Activated CD4-positive, alpha-beta memory T cell treated with anti-CD3 and anti-CD28 coated beads for 36 hours (primary cell): ENCODE results near the gene FAM3B. TPM values are rescaled to one million over a fixed set of nuclear protein-coding genes. Genes with fewer than 3 reads are reported as not detected.
A peak's percentile ranks its signal among the peaks of the same experiment; 100 is the strongest.

Experiments
- CTCF ChIA-PET: fragments of 350-600 bp; sonication (Branson Sonifier 250); formaldehyde crosslinking; loops from one replicate; lab custom pipeline; 2021; ENCODE audit warnings: antibody characterized with exemption, inconsistent platforms; lab: Charles Lee
- POLR2A ChIA-PET: fragments of 350-600 bp; sonication (Branson Sonifier 250); formaldehyde crosslinking; loops from one replicate; lab custom pipeline; 2021; ENCODE audit warnings: antibody characterized with exemption; lab: Charles Lee
- DNase-seq: peaks from one replicate; pipeline ENCODE4 v3.0.0-alpha.2; 2020
- H3K27ac Mint-ChIP-seq: one replicate; pipeline ENCODE4 v1.8.0; 2021; ENCODE audit warnings: mixed read lengths
- H3K27me3 Mint-ChIP-seq: one replicate; pipeline ENCODE4 v1.8.0; 2021; ENCODE audit warnings: mixed read lengths
- H3K36me3 Mint-ChIP-seq: one replicate; pipeline ENCODE4 v1.8.0; 2021; ENCODE audit warnings: mixed read lengths
- H3K4me1 Mint-ChIP-seq: one replicate; pipeline ENCODE4 v1.8.0; 2021; ENCODE audit warnings: low read depth, mixed read lengths
- H3K4me3 Mint-ChIP-seq: one replicate; pipeline ENCODE4 v1.8.0; 2021; ENCODE audit warnings: mild to moderate bottlenecking, mixed read lengths
- H3K9me3 Mint-ChIP-seq: one replicate; pipeline ENCODE4 v1.8.0; 2021; ENCODE audit warnings: mixed read lengths
- intact Hi-C: fragments of 100-400 bp; cut with micrococcal nuclease; formaldehyde crosslinking; loops from one replicate; pipeline ENCODE4 v1.15.1; 2023
- total RNA-seq, 2 experiments: library from RNA; stranded (reverse); gene quantifications; one replicate each; pipeline ENCODE4 v1.2.3, GENCODE V29; 2021

Gene FAM3B
- total RNA-seq, 2 experiments from 2014 or later: not detected

- peaks cover 3% of the 10 kb centered on the region for H3K4me1 Mint-ChIP-seq
- DNase-seq: peak; percentile 24
- H3K27me3 Mint-ChIP-seq: peaks cover 15% of the 10 kb centered on the region
- no peaks in the 10 kb centered on the region for H3K36me3 Mint-ChIP-seq
- POLR2A ChIA-PET: no interaction called here
- H3K27ac Mint-ChIP-seq: no peak overlapping the region
- intact Hi-C loops: no loop called here
- H3K9me3 Mint-ChIP-seq: no peaks in the 10 kb centered on the region
- H3K4me3 Mint-ChIP-seq: no peak overlapping the region
- CTCF ChIA-PET: no interaction called here
These were observed 4.8 kb downstream of the FAM3B start for GRCh38 chr21:41321211-41321907.

- peaks cover 3% of the 10 kb centered on the region for H3K4me1 Mint-ChIP-seq
- no peak overlapping the region for H3K4me3 Mint-ChIP-seq
- no peaks in the 10 kb centered on the region for H3K9me3 Mint-ChIP-seq
- ChIA-PET POLR2A (no interaction called here), CTCF (no interaction called here)
- intact Hi-C loops: no loop called here
- H3K27ac Mint-ChIP-seq: no peak overlapping the region
- peaks cover 15% of the 10 kb centered on the region for H3K27me3 Mint-ChIP-seq
- H3K36me3 Mint-ChIP-seq: no peaks in the 10 kb centered on the region
- DNase-seq: no peak
These were observed 5.4 kb downstream of the FAM3B start for GRCh38 chr21:41321908-41322495.

GRCh38 chr21:41322496-41323382 lies 6.1 kb downstream of the FAM3B start:
- Mint-ChIP-seq H3K4me3 (no peak overlapping the region), H3K36me3 (no peaks in the 10 kb centered on the region), H3K27me3 (peaks cover 8% of the 10 kb centered on the region), H3K4me1 (no peaks in the 10 kb centered on the region), H3K9me3 (no peaks in the 10 kb centered on the region), H3K27ac (no peak overlapping the region)
- CTCF ChIA-PET: no interaction called here
- intact Hi-C loops: no loop called here
- POLR2A ChIA-PET: no interaction called here
- DNase-seq: no peak

GRCh38 chr21:41325138-41325912 lies 8.7 kb downstream of the FAM3B start:
- Mint-ChIP-seq H3K9me3 (no peaks in the 10 kb centered on the region), H3K27me3 (no peaks in the 10 kb centered on the region), H3K36me3 (no peaks in the 10 kb centered on the region), H3K27ac (no peak overlapping the region), H3K4me3 (no peak overlapping the region), H3K4me1 (no peaks in the 10 kb centered on the region)
- CTCF ChIA-PET: no interaction called here
- POLR2A ChIA-PET: no interaction called here
- no peak for DNase-seq
- intact Hi-C loops: no loop called here

- H3K27ac Mint-ChIP-seq: no peak overlapping the region
- ChIA-PET POLR2A (no interaction called here), CTCF (no interaction called here)
- no peaks in the 10 kb centered on the region for H3K4me1 Mint-ChIP-seq
- no peak overlapping the region for H3K4me3 Mint-ChIP-seq
- H3K9me3 Mint-ChIP-seq: no peaks in the 10 kb centered on the region
- no peaks in the 10 kb centered on the region for H3K36me3 Mint-ChIP-seq
- intact Hi-C loops: no loop called here
- H3K27me3 Mint-ChIP-seq: no peaks in the 10 kb centered on the region
- no peak for DNase-seq
These were observed 9.9 kb downstream of the FAM3B start for GRCh38 chr21:41326414-41327080.

- ChIA-PET POLR2A (no interaction called here), CTCF (no interaction called here)
- intact Hi-C loops: no loop called here
- Mint-ChIP-seq H3K4me3 (no peak overlapping the region), H3K27me3 (peaks cover 2% of the 10 kb centered on the region), H3K9me3 (no peaks in the 10 kb centered on the region), H3K27ac (no peak overlapping the region), H3K36me3 (no peaks in the 10 kb centered on the region), H3K4me1 (no peaks in the 10 kb centered on the region)
- DNase-seq: no peak
These were observed 11.2 kb downstream of the FAM3B start for GRCh38 chr21:41327753-41328152.

GRCh38 chr21:41328660-41329607 lies 12.3 kb downstream of the FAM3B start:
- ChIA-PET CTCF (no interaction called here), POLR2A (no interaction called here)
- H3K9me3 Mint-ChIP-seq: peaks cover 7% of the 10 kb centered on the region
- intact Hi-C loops: no loop called here
- no peak for DNase-seq
- H3K4me3 Mint-ChIP-seq: no peak overlapping the region
- H3K27me3 Mint-ChIP-seq: peaks cover 2% of the 10 kb centered on the region
- peaks cover 1% of the 10 kb centered on the region for H3K36me3 Mint-ChIP-seq
- no peak overlapping the region for H3K27ac Mint-ChIP-seq
- no peaks in the 10 kb centered on the region for H3K4me1 Mint-ChIP-seq

- Mint-ChIP-seq H3K4me1 (no peaks in the 10 kb centered on the region), H3K4me3 (no peak overlapping the region), H3K27ac (no peak overlapping the region), H3K27me3 (peaks cover 5% of the 10 kb centered on the region), H3K36me3 (peaks cover 3% of the 10 kb centered on the region), H3K9me3 (peaks cover 13% of the 10 kb centered on the region)
- ChIA-PET CTCF (interaction anchor here (1.8 kb wide), 1 partner anchor 50 kb away, joined by 4 read pairs; no protein-coding TSS in a partner anchor), POLR2A (no interaction called here)
- DNase-seq: no peak
- intact Hi-C loops: no loop called here
These were observed 17.2 kb downstream of the FAM3B start for GRCh38 chr21:41333752-41334151.

- CTCF ChIA-PET: no interaction called here
- DNase-seq: no peak
- no peaks in the 10 kb centered on the region for H3K4me1 Mint-ChIP-seq
- H3K27me3 Mint-ChIP-seq: peaks cover 7% of the 10 kb centered on the region
- no peak overlapping the region for H3K4me3 Mint-ChIP-seq
- peaks cover 19% of the 10 kb centered on the region for H3K9me3 Mint-ChIP-seq
- intact Hi-C loops: no loop called here
- H3K27ac Mint-ChIP-seq: no peak overlapping the region
- peaks cover 3% of the 10 kb centered on the region for H3K36me3 Mint-ChIP-seq
- POLR2A ChIA-PET: no interaction called here
These were observed 20.9 kb downstream of the FAM3B start for GRCh38 chr21:41337515-41337914.

GRCh38 chr21:41338455-41338854 lies 21.9 kb downstream of the FAM3B start:
- no peaks in the 10 kb centered on the region for H3K4me1 Mint-ChIP-seq
- H3K4me3 Mint-ChIP-seq: no peak overlapping the region
- no peak overlapping the region for H3K27ac Mint-ChIP-seq
- peaks cover 3% of the 10 kb centered on the region for H3K36me3 Mint-ChIP-seq
- peaks cover 8% of the 10 kb centered on the region for H3K27me3 Mint-ChIP-seq
- CTCF ChIA-PET: no interaction called here
- intact Hi-C loops: no loop called here
- no peak for DNase-seq
- peaks cover 17% of the 10 kb centered on the region for H3K9me3 Mint-ChIP-seq
- POLR2A ChIA-PET: no interaction called here

GRCh38 chr21:41342035-41342434 lies 25.4 kb downstream of the FAM3B start:
- ChIA-PET CTCF (no interaction called here), POLR2A (no interaction called here)
- H3K9me3 Mint-ChIP-seq: peaks cover 5% of the 10 kb centered on the region
- peaks cover 13% of the 10 kb centered on the region for H3K27me3 Mint-ChIP-seq
- no peak overlapping the region for H3K27ac Mint-ChIP-seq
- H3K36me3 Mint-ChIP-seq: no peaks in the 10 kb centered on the region
- DNase-seq: no peak
- intact Hi-C loops: no loop called here
- no peak overlapping the region for H3K4me3 Mint-ChIP-seq
- no peaks in the 10 kb centered on the region for H3K4me1 Mint-ChIP-seq
